HPDE6-E6E7 (cell line): Measurements from ENCODE around the gene TMA7.
"Not testable (repeated sequence)": the region's sequence is repeated elsewhere in the genome, so short reads cannot be mapped to it uniquely, and the experiment has no call there.

Experiments used
- DNase-seq: peaks from one replicate; pipeline ENCODE4 v3.0.0; 2011; ENCODE audit warnings: missing footprints; ENCODE audit errors: extremely low spot score

The TMA7 gene

GRCh38 chr3:48439820-48440589 lies at the start of gene TMA7, which contains the start of gene CCDC51:
TMA7 (plus strand) TSS chr3:48440257; CDS start chr3:48440297, 40 bp downstream.
CCDC51 (minus strand) TSS chr3:48440119; CDS start chr3:48435128, 4,991 bp downstream.
- peak; percentile 77 for DNase-seq

- no peak for DNase-seq
These were observed 45.7 kb upstream of the TMA7 start for GRCh38 chr3:48394391-48394790.

- no peak for DNase-seq
These were observed 44.3 kb upstream of the TMA7 start for GRCh38 chr3:48395714-48396113.

- DNase-seq: no peak
These were observed 42.0 kb upstream of the TMA7 start for GRCh38 chr3:48397767-48398681.

GRCh38 chr3:48398701-48399386 lies 41.2 kb upstream of the TMA7 start:
- DNase-seq: no peak

GRCh38 chr3:48399387-48400172 lies 40.5 kb upstream of the TMA7 start:
- no peak for DNase-seq

- DNase-seq: peak; percentile 32
These were observed 39.1 kb upstream of the TMA7 start for GRCh38 chr3:48400824-48401433.

- not testable (repeated sequence) for DNase-seq
These were observed 38.6 kb upstream of the TMA7 start for GRCh38 chr3:48401434-48401901.

- peak; percentile 67 for DNase-seq
These were observed 37.8 kb upstream of the TMA7 start for GRCh38 chr3:48402281-48402732.

- DNase-seq: no peak
These were observed 37.1 kb upstream of the TMA7 start for GRCh38 chr3:48402907-48403306.

- DNase-seq: no peak
These were observed 36.3 kb upstream of the TMA7 start for GRCh38 chr3:48403533-48404439.

GRCh38 chr3:48404440-48405342 lies 35.4 kb upstream of the TMA7 start:
- DNase-seq: no peak

GRCh38 chr3:48405343-48405881 lies 34.6 kb upstream of the TMA7 start:
- DNase-seq: no peak

GRCh38 chr3:48405971-48406370 lies 34.1 kb upstream of the TMA7 start:
- DNase-seq: no peak

- no peak for DNase-seq
These were observed 33.3 kb upstream of the TMA7 start for GRCh38 chr3:48406443-48407431.

- no peak for DNase-seq
These were observed 32.4 kb upstream of the TMA7 start for GRCh38 chr3:48407542-48408099.
